RKO (cell line): Measurements from ENCODE around the gene ZNF212.

Experiments used
- DNase-seq: peaks from one replicate; pipeline ENCODE4 v3.0.0-alpha.2; 2016; ENCODE audit warnings: low spot score

ZNF212 gene

DNA sequence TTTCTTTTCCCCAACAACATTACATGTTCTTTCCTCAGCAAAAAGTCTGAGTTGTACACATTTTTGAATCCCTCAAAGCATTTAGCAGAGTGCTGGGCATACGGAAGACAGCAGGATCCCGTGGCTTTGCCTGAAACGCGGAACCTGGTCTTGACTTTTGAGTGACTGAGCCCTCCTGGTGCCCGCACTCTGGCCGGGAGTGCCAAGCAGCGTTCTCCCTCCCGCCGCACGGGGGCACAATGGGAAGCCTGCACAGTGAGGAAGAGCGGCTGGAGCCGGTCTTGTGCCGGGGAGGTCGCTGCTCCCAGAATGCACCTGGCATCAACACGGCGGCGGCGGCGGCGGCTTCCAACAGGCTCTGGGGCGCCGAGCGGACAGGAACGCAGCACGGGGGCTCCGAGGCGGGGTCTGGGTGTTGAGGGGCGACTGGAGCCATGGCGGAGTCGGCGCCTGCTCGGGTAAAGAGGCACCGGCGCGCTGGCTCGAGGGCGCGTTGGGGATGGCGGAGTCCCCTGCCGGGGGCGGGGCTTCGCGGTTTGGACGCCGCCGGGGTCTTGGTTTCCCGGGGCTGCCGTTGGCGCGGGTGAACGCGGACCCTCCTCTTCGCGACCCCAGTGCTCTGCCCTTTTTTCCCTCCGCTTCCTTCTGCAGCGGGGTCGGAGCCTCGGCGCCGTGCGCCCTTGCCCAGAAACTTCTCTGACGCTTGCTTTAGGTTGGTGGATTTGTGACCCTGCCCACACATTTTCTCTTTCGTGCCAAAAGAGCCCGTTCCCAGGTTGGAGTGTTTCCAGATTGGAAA, at the start of gene ZNF212:
Gene ZNF212 (plus strand): TSS at position 307 of the 799 bp plus-strand sequence. CDS start 128 bp downstream, at position 435.
- DNase-seq = peak; percentile 98

DNA sequence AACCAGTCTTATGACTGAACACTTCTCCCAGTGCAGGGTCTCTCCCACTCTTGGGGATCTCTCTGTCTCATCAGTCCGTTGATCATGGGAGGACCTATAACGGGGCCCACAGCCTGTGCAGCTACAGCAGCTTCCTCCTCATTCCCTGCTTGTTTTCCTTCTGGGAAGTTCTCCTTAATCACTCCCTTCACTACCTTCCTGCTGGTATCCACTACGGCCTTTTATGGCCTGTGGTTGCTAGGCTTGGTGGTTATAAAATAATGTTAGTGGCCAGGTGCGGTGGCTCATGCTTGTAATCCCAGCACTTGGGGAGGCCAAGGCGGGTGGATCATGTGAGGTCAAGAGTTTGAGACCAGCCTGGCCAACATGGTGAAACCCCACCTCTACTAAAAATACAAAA, 47.6 kb upstream of the ZNF212 start:
- DNase-seq = no peak

DNA sequence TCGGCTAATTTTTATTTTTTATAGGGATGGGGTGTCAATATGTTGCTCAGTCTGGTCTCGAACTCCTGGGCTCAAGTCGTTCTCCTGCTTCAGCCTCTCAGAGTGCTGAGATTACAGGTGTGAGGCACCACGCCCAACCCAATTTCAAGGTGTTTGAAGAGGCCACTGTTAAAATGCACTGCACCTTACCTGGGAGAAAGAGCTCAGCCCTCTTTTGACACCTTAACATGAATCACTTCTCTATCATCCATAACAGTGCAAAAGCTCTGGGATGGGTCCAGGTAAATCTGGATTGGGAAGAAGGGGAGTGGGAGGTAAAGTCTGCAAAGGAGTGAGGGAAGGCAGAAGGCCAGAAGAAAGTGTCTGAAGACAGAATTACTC, 44.7 kb upstream of the ZNF212 start:
- no peak for DNase-seq

DNA sequence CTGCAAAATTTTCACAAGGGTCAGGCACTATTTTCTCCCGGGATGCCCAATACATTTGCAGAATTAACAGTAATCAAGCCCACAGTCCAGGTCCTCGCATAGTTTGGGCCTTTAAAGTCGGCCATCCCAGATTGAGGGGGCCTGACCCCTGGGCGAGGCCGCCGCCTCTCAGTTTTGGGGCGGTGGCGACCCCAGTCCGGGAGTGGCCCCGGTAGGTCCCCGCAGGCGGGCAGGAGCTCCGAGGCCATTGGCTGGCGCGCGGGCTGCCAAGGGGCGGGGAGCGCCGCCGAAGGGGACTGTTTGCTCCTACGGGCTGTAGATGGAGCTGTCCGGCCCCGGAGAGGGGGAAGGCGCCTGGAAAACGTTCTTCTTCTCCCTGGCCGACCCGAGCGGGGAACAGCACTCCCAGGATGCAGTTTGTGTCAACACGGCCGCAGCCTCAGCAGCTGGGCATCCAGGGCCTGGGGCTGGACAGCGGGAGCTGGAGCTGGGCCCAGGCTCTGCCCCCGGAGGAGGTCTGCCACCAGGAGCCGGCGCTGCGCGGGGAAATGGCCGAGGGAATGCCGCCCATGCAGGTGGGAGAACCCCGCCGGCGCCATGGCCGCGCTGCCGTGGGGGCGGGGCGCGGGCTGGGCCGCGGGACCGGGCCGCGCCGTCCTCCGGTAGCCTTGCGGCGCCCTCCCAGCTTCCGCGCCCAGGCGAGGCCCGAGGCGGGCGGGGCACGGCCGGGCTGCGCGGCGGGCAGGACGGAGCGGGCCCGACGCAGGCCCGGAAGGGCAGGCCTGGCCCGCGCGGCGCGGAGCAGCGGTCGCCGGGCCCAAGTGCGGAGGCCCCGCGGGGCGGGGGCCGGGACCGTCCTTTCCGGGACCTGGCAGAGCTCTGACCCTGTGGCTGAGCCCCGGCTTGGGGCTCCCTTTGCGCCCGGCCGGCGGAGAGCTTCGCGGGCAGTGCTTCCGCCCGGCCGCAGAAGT, 44.0 kb upstream of the ZNF212 start, which contains the start of gene ZNF282:
Gene ZNF282 (plus strand): TSS at position 367 of the 971 bp plus-strand sequence. CDS start 44 bp downstream, at position 411.
- peak; percentile 96 for DNase-seq

DNA sequence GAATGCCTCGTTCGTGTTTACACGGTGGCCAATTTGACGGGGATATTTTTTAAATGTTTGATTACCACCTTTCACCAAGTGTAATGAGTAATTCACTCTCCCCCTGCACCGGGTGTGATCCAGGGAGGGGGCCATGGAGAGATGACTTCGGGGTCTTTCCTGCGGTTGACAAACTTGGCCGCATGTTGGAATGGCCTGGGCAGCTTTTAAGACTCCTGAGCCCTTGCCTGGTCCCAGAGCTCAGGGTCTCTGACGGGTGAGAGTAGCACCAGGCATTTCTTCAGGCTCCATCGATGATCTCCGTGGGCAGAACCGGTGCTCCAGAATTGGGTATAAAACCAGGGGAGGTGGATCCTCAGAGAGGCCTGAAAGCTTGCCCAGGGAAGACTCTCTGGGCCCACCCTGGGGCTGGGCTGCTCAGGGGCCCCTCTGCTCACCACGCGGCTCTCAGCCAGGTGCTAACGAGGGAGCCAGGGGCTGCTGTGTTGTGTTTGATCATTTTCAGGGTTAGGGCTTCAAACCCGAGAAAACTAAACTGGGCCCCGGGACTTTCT, 43.2 kb upstream of the ZNF212 start:
- DNase-seq = no peak

DNA sequence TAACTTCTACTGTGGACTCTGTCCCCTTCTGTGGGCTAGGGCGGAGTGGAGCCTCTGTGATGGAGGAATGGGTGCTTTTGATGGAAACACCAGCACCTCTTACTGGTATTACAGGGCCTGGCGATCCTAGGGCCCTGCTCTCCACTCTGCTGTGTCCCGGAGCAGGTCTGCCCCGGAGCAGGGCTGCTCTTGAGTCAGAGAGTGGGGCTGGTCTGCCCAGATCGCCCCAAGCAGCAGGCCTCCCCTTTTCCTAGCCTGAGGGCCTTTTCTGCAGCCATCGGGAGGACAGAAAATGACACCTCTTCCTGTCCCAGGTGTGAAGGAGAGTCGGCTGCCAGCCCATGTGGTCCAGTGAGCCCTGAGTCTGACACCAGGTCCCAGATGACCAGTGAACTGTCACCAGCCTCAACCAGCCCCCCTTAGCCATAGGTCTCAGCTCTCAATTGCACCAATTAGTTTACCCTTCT, 42.7 kb upstream of the ZNF212 start:
- peak; percentile 73 for DNase-seq

- no peak for DNase-seq
Observed at GRCh38 chr7:149197675-149198074, 41.8 kb upstream of the ZNF212 start.

- no peak for DNase-seq
Observed at GRCh38 chr7:149198161-149198816, 41.2 kb upstream of the ZNF212 start.

DNA sequence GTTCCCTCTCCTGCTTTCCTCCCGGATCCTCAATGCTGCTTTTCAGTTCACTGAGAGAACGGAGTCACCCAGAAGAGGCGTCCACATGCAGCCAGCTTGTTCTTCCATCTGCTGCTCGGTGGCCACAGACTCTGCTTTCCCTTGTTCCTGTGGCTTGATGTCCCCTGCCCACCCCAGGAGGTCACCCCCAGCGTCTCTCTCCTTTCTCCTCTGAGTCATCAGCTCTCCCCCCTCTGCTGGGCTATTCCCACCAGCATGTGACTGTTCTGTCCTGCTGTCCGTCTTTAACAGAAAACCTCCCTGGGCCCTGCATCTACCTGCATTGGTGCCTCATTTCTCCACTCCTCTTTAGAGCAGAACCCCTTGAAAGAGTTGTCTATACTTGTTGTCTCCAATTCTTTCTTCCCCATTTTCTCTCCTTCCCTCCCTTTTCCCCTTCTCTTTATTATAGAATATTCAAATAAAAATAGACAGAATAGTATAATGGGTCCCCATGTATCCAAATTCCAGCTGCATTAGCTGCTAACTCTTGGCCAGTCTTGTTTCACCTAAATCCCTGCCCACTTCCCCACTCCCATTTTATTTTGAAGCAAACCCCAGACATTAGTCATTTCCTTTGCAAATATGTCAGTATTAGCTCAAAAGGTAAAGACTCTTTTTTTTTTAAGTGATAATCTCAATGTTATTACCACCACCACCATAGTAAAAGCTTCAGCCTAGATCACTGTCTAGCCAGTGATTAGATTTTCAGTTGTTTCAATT, 40.0 kb upstream of the ZNF212 start:
- DNase-seq = no peak

- DNase-seq = no peak
Observed at GRCh38 chr7:149202831-149203231, 36.6 kb upstream of the ZNF212 start.

GRCh38 chr7:149205690-149206381, 33.6 kb upstream of the ZNF212 start:
- no peak for DNase-seq

DNA sequence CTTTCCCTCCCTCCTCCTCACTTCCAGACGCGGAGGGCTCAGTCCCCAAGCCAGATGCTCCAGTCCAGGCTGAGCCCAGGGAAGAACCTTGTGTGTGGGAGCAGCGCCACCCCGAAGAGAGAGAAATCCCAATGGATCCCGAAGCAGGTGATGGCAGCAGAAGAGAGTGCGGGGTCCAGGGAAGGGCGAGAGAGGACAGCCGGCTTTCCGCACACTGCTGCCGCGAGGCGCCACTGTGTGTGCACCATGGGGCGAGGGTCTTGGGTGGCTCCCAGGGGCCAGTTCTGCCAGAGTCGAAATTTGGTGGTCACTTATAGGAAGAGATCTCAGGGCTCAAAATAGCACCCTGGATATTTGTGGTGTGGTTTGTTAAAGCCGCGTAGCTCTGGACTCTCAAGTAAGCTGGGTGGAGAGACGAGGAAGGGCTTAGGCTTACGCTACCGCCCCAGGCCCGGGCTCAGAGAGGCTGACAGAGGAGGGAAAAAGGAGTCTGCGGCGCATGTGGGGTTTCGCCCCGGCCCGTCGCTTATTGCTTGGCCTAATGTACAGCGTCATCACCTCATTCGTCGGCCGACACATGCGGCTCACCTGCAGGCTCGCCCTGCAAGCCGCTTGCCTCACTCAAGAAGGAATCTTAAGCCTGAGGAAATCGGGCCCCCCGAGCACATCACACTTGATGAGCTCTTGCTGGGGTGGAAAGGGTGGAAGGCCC, 32.0 kb upstream of the ZNF212 start:
- DNase-seq = no peak

GRCh38 chr7:149209518-149210269, 29.8 kb upstream of the ZNF212 start:
- DNase-seq = peak; percentile 83

GRCh38 chr7:149210551-149210950, 28.9 kb upstream of the ZNF212 start:
- no peak for DNase-seq

GRCh38 chr7:149214020-149214720, 25.3 kb upstream of the ZNF212 start:
- DNase-seq = no peak

GRCh38 chr7:149216402-149216801, 23.0 kb upstream of the ZNF212 start:
- DNase-seq = no peak

DNA sequence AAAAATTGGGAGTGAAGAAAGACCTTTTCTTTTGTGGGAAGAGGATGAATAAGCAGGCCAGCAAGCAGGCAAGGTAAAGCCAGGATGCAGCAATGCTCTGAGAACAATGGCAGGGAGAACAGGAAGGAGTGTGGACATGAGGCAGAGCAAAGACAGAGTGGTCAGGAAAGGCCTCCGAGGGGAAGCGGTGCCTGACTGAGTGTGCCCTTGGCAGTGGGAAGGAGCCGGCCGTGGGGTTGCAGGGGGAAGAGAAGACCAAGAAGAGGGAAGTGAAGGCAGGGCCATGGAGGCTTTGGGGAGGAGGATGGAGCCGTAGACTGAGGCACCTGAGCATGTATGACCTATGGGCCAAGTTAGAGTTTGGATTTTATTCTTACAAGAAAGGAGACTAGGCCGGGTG, 21.9 kb upstream of the ZNF212 start:
- no peak for DNase-seq
